GM21367 (cell line): ENCODE results near the gene HASPIN.

Experiments
- ATAC-seq: cut with Tn5 transposase; IDR thresholded peaks from one replicate; pipeline ENCODE4 v1.9.1; 2021; ENCODE audit not compliant: unreplicated experiment

HASPIN gene

DNA sequence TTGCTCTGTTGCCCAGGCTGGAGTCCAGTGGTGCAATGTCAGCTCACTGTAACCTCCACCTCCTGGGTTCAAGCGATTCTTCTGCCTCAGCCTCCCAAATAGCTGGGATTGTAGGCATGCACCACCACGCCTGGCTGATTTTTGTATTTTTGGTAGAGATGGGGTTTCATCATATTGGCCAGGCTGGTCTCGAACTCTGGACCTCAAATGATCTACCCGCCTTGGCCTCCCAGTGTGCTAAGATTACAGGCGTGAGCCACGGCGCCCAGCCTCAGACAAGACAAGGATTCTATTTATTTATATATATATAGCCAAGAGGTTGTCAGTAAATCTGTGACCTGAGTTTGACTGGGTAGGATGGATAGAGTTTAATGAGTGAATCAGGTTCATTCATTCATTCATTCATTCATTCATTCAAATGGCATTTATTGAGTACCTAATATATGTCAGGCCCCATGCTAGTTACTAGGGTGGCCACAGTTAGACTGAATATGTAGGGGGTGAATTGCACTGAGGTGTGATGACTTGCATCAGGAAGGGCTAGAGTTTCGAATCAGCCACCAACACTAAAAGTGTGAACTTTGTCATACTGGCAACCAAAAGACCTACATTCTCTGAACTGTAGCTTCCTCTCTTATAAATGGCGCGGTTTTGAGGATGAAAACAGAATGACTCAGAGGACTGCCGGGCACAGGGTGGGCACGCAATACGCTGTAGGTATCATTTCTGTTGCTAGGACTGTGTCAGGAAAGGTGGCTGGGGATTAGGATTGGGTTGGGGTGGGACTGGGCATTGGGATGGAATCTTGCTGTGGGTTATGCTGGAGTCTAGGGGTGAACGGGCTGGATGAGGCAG lies 39.4 kb downstream of the HASPIN start:
- no peak for ATAC-seq

DNA sequence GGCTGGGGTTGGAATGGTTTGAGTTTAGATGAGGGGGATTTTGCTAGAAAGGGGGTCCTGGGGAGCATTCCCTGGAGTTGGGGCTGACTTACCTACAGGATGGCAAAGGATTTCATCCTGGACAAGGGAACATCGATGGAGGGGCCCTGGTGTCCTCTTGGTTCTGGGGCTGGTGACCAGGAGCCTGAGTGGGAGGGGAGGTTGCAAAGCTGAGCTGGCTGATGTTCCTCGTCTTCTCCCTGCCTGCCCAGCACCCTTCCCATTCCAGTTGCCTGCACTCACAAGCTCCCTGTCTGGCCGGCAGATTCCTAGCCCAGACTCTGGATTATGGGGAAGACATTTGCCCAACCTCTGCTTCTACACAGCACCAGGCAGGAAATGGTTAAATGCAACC lies 40.1 kb downstream of the HASPIN start:
- no peak for ATAC-seq

DNA sequence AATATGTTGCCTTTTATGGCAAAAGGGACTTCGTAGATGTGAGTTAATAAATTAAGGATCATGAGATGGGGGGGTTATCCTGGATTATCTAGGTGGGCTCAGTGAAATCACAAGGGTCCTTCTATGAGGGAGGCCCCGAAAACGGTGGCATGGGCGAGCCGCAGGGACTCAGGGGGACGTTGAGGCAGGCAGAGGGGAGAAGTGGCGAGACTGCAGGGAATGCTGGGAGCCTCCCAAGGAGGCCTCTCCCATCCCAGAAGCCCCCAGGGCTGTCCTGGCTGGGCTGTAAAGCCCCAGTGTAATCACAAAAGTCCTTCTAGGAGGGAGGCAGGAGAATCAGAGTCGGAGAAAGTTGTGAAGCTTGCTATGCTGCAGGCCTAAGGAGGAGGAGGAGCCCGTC lies 42.3 kb downstream of the HASPIN start:
- ATAC-seq = no peak

DNA sequence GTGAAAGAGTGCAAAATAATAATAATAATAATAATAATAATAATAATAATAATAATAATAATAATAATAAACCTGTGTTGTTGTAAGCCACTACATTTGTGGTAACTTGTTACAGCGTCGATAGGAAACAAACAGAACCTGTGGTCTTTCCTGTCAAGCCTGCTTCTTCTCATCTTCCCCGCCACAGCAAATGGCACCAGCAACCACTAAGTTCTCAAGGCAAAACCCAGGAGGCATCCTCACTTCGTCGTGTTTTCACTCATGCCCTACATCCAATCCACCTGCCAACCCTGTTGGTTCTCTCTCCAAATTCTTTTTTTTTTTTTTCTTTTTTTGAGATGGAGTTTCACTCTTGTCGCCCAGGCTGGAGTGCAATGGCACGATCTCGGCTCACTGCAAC lies 43.1 kb downstream of the HASPIN start:
- no peak for ATAC-seq

DNA sequence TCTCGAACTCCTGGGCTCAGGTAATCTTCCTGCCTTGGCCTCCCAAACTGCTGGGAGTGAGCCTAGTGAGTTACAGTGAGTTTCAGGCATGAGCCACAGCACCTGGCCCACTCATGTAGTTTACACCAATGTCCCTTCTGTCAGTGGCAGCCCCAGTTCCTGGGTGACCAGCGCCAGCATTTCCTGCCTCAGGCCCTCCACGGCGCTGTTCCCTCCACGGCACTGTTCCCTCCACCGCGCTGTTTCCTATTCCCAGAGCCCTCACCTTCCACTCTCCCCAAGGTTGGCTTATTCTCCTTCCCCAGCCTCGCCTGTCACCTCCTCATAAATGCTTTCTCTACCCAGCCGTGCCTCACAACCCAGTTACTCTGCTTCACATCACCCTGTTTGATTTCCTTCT lies 44.6 kb downstream of the HASPIN start:
- ATAC-seq = no peak

DNA sequence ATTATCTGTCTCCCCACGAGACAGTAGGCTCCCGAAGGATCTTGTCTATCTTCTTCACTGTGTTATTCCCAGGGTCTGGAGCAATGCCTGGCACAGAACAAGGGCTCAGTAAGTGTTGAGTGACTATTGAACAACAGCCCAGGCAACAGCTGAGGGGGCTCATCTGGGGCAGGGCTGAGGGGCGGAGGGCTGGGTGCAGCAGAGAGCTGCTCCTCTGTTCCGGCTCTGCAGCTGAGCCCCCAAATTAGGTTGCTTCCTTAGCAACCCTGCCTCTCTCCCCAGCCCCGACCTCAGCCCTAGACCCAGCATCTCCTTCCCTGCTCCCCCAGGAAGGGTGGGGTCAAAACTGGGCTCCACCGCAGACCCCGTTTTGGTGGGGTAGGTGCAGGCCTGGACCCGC lies 45.1 kb downstream of the HASPIN start:
- no peak for ATAC-seq

DNA sequence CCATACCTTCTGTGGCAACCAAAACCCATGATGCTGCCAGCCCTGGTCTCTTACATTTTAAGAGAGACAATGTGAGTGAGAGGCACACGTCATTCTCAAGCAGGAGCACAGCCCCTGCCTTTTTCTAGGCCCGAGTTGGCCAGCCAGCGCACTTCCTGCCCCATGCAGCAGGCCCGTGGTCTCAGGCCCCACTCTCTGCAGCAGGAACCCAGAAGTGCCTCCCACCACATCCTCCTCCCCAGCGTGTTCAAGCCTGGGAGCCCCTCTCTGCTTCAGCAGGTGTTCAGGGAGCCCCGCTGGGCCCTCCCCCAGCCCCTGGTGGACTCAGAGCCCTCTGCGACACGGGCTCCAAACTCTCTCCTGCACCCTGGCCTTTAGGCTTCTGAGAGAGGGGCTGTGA lies 46.8 kb downstream of the HASPIN start:
- no peak for ATAC-seq

DNA sequence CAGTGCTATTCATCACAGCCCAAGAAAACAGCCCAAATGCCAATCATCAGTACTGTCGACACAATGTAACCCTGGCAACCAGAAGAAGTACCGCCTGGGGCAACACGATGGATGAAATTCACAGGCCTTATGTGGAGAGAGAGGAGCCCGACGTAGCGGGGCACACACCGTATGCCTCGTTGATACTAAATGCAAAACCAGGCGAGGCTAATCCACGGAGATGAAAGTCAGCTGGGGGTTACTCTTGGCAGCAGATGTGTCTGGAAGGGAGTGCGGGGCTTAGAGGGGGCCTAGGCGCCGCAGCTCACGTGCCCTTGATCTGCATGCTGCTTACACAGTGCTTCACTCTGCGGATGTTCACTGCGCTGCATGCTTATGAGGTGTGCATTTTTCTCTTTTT lies 47.4 kb downstream of the HASPIN start:
- no peak for ATAC-seq

DNA sequence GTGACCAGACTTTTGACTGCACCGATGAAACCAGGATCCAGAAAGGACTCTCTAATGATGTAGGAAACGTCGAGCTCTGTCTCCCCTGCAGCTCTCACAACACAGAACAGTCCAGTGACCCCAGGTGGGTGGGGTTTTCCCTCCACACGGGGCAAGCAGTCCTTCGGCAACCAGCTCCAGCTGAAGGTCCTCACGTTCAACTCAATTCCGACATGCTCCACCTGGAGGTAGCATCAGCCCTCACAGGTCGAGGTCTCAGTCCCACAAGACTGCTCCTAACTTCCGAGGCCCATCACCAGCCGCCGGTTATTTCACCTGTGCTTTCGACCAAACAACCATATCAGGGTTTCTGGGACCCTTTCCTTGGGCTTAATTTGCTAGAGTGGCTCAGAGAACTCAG lies 49.1 kb downstream of the HASPIN start:
- no peak for ATAC-seq

DNA sequence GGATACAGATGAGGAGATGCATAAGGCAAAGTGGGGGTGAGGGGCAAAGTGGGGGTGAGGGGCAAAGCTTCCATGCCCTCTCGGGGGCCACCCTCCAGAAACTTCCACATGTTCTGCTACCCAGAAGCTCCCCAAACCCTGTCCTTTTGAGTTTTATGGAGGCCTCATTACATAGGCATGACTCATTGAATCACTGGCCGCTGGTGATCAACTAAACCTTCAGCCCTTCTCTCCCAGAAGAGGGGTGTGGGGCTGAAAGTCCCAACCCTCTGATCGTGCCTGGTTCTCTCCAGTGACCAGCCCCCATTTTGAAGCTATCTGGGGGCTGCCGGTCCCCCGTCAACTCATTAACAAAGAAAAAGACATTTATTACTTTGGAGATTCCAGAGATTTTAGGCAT lies 49.8 kb downstream of the HASPIN start:
- no peak for ATAC-seq

DNA sequence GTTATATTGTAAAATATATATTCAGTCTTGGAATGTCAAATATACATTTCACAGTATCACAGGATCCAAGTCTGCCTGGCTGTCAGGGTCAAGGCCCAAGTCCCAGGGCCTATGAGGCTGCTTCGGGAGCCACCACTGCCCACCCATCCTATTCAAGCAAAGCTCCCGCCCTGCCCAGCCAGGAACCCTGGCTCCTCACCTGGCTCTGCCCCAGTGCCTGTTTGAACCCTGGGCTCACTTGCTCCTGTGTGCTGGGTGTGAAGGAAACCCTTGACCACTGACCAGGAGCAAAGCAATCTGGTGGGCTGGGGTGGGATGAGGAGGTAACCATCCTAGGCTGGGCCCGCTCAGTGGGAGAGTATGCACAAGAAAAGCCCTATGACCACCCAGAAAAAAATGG lies 50.3 kb downstream of the HASPIN start:
- ATAC-seq = no peak
